SW 1271 (cell line): ENCODE results near the gene SGPL1.
A peak's percentile ranks its signal among the peaks of the same experiment; 100 is the strongest.
"Not testable (repeated sequence)": the region's sequence is repeated elsewhere in the genome, so short reads cannot be mapped to it uniquely, and the experiment has no call there.

ENCODE experiments used
- DNase-seq, 2 experiments: peaks; one replicate each; lab custom pipeline; 2025; lab: John Stamatoyannopoulos, UW

The SGPL1 gene

DNA sequence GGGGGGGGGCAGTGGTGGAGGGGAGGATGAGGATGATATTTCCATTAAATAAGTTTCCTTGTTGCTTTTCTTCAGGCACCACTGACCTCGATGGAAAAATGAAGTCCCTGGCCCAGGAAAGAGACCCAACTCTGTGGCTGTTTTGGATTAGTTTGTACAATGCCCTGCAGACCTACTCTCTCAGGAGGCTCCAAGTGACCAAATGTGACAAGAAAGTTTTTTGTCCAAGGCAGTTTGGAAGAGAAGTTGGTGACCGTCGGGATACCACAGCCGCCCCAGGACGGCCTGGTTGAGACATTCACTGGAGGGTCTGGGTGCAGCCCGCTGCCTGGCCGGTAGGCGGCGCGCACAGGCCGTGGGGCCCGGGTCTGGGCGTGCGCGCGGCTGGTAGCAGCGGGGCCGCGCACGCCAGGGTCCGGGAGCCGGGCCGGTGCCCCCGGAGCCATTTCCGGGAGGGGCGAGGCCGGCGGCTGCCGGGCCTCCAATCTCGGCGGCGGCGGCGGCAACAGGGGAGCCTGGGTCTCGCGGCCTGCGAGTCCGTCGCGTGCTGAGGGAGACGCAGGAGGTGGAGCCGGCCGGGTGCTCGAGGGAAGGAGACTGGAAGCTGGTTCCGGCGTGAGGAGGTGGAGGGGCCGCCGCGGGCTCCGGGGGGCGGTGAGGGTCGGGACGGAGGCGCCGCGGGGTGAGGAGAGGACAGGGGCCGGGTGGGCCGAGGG is at the start of gene SGPL1:
Gene SGPL1 (plus strand): TSS at position 445 of the 716 bp plus-strand sequence. CDS start 906 bp downstream, outside the sequence.
- DNase-seq: peak; percentile 46 to 71

GRCh38 chr10:70768026-70768685 is 47.6 kb upstream of the SGPL1 start:
- DNase-seq: not testable (repeated sequence)

DNA sequence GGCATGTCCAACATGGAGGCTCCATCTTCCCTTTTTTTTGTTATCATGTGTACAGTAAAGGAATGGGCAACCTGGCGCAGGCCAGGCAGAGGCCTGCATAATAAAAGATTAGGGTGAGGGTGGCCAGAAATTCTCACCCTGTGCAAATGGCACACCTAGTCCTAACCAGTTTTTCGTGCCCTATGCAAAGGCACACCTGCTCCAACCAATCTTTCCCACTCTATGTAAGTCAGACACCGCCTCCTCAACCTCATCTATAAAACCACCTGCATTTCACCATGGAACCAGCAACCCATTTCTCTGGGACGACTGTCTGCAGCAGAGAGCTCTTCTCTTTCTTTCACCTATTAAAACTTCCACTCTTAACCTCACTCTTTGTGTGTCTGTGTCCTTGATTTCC is 46.6 kb upstream of the SGPL1 start:
- no peak for DNase-seq

DNA sequence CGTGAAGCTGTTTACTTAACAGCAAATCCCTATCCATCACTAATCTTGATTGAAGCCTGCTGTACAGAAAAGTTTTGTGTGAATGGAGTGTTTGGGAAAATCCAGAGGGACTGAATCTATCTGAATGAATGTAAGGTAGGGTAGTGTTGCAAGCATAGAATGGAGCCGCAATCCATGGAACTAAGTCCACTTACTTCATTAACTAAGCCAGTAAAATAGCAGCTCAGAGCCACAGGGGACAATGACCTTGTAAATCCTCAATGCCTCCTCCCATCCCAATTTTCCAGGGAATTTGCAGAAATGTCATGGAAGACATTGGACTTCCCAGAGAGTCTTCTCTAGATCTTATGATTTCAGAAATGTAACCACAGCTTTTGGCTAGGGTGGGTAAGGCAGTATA is 45.7 kb upstream of the SGPL1 start:
- no peak for DNase-seq

DNA sequence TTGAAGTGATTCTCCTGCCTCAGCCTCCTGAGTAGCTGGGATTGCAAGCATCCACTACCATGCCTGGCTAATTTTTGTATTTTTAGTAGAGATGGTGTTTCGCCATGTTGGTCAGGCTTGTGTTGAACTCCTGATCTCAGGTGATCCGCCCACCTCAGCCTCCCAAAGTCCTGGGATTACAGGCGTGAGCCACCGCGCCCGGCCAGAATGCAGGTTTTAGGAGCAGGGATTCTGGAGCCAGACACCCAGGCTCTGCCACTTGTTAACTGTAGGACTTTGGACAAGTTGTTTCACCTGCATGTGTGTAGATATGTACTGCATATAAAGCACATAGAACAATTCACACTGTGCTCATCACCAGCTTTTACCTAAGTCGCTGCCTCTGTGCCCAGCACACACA is 45.2 kb upstream of the SGPL1 start:
- not testable (repeated sequence) for DNase-seq

- DNase-seq: no peak
These were observed 44.2 kb upstream of the SGPL1 start for GRCh38 chr10:70771311-70772194.

- DNase-seq: no peak
These were observed 43.1 kb upstream of the SGPL1 start for GRCh38 chr10:70772627-70773026.

DNA sequence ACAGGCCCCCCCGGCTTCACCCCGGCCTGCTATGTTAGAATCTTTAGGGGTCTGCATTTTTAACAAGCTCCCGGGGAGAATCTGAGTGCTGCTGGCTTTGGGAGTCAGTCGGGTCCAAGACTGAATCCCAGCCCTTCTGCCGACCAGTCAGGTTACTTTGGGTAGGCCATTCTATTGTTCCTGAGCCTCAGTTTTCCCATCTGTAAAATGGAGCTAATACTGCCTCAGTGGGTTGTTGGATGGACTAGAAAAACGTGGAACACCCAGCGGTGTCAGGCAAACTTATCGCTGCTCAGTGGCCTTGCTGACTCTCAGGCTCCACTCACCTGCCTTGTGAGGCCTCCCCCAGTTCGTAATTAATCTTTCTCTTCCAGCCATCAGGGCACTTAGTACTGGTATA is 42.3 kb upstream of the SGPL1 start:
- DNase-seq: no peak

- DNase-seq: no peak
These were observed 41.6 kb upstream of the SGPL1 start for GRCh38 chr10:70773965-70774809.

DNA sequence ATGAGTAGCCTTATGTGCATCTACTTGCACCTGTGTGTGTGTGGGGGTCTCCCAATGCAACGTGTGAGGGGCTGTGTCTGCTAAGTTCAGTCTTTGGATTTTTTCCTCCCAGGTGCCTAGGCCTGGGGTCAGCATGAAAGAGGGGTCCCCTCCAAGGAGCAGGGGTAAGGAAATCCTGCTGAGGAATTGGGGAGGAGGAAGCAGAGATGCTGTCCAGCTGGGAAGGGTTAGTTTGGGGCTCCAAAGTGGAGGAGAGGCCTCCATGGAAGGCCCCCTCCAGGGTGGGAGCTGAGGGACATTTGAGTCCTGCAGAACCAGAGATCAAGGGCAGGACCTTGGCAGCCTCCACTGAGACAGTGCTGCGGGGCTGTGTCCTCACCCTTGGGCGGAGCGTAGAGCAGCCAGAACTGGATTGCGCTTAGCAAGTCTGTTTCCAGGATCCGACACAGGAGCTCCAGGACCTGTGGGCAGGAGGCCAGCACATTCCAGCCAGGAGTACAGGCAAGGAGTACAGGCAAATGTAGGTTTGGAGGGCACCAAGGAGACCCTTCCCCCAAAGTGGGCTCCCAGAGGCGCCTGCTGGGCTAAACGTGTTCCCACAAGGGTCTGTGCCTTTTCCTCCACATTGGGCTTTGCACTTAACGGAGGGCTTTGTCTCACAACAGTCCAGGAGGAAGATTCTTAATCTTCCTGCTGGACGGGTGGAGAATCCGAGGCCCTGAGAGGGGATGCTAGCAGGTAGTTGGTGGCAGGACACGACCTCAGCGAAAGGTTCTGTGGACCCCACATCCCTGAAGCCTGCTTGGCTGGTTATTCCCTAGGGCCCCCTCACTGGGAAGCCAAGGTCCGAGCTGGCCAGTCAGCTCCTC is 40.7 kb upstream of the SGPL1 start:
- DNase-seq: no peak

DNA sequence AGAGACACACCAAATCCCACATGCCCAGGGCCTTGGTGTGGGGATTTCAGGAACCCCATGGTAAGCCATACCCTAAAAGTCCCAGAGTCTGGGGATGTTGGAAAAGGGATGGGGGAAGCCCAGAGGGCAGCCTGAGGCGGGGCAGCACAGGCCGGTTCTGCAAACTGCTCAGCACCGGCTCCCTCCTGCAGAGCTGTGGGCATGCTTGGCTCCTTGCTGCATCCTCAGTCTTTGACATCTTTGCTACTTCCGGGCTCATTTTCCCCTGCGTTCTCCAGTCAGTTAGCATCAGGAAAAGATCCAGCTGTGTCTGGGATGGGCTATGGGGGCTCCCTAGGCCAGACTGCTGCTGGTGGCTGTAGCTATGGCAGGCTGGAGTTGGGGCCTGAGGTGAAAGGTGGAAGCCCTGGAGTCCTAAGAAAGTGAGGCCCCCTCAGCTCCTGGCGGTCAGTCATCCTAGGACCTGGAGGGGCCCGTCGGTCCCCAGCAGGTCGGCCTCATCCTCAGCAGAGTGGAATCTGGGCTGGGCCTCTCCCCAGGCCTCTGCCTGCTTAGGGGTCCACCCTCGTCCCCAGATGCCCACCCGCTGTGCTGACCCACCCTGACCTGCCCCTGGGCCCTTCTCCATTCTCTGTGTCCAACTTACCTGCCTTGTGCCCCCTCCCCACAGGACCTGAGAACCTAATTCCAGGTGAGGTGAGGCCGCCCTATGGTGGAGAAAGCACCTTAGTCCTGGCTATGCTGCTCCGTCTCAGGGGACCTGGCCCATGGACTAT is 39.9 kb upstream of the SGPL1 start:
- DNase-seq: no peak

GRCh38 chr10:70776455-70777005 is 39.2 kb upstream of the SGPL1 start:
- DNase-seq: no peak

DNA sequence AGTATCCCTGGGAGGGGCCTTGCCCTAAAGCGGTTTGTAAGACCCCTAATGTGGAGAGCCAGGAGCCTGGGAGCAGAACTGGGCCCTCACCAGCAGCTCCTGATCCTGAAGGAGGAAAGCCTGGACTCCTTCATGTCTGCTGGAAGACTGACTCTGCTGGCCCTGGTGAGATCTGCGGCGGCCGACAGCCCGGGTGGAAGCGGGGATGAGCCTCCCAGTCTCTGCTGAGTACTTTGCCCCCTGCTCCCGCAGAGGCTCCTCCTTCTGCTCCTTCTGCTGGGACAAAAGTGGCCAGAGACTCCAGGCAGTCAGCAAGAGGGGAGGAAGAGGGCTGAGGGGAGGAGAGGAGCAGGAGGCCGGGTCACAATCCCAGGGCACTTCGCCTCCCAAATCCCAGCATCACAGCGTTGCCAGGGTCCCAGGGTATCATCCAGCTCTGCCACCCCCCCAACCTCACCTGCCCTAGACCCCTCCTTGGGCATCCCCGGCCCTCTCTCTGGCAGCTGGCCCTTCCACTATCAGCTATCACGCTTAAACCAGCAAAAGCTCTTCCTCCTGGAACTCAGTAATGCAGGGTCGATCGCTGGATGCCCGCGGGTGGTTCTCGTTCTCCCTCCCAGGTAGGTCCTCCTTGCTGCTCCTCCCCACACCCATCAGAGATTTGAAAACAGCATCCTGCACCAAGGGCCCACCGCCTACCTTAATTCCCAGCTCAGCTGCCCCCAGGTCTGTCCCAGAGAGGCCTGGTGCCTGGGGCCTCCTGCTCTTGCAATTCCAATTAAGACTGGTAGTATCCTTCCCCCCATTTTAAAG is 38.5 kb upstream of the SGPL1 start:
- no peak for DNase-seq

DNA sequence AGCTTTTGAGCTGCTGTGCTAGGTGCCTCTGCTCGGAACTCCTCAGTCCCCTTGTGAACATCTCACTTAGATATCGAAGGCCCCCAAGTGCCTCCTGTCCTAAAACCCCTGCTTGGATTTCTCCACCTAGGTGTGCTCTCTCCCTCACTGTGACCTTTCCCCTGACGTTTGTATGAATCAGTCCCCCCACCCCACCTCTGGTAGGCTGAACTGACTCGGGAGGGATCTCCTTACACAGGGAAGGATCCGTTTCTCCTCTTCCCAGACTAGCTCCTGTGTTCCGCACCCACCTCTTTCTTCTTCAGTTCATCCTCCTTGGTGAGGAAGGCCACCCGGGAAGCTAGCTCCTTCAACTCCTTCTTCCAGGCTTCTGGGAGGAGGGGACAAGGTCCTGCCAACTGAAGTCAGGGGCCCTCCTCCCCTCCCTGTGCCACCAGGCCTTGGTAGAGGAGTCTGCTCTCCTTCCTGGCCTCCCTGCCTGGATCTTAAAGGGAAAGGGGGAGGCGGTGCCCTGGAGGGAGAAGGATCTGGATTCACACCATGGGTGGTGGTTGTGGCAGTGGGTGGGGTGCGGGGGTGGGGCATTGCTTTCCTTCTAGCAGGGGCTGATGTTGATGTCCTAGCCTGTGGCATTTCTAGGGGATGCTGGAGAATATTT is 37.4 kb upstream of the SGPL1 start:
- no peak for DNase-seq

DNA sequence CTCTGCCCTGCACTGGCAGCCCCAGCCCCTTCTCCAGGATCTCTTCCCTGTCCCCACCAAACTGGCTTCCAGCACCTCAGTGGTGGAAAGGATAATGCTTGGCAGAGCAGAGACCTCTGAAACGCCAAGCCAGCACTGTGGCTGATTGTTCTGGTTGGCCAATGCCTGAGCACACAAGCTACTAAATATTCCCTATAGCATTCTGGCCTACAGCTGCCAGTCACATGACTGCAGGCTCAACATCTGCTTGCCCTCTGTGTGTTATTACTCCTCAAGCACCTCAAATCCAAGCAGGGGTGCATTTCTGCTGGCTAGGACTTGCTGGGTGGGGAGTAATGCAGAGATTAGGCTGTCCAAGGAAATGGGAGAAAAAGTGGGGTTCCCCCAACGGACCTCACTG is 36.7 kb upstream of the SGPL1 start:
- no peak for DNase-seq

DNA sequence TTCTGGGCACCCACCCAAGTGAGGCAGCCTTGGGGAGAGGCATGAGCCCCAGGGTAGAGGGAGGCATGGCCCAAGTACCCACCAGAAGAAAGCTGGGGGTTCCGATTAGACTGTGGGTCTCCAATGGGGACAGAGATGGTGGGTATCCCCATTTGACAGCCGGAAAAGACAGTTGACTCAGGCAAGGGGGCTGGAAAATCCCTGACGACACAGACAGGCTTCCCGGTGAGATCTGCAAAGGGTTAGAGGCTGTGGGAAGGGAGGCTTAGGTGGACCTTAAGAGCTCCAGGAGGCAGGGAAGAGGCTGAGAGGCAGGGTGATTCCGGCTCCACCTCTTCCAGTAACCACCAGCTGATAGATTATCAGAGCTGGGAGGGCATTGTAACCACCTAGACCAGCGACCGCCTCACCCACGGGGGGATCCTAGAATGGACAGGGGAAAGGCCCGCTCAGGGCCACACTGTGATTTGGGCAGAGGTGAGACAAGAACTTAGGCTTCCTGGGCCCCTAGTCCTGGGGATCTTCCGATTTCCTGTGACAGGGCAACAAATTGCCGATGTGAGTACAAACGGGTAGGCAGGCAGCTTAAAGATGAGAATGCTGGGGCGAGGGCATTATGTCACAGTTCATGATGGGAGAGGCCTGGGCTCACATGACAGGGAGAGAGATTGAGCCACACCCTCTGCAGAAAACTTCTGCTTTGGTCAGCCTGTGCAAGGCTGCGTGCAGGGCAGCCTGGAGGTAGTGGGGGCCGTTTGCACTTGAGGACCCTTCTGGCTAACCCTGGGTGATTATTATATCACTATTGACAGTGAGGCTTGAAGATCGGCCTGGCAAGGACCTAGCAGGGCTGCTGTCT is 36.0 kb upstream of the SGPL1 start:
- DNase-seq: no peak

DNA sequence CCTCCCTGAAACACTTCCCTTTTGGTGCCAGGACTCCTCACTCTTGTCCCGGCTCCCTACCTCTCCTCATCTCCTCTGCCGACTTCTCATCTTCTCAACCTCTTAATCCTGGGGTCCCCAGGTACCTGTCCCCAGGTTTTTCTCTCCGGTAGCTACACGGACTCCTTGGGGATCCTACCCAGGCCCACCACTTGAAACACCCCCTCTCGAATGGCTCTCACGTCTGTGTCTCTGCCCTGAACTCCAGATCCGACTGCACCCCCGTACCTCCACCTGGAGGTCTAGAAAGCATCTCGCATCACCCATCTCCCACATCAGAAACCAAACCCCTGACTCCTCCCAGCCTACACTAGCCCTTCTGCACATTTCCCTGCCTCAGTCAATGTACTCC is 35.4 kb upstream of the SGPL1 start:
- DNase-seq: no peak
